WTC11 (cell line): ENCODE data around the gene ACKR3. TPM values are rescaled to one million over a fixed set of nuclear protein-coding genes. Genes with fewer than 3 reads are reported as not detected.

Experiments
- ATAC-seq: fragments of 200-7000 bp; cut with Tn5 transposase; 2 replicates; pipeline ENCODE4 v1.10.0; 2021; ENCODE audit warnings: mild to moderate bottlenecking, moderate library complexity
- CTCF ChIA-PET: fragments of 300-600 bp; sonication (Branson Sonifier 250); formaldehyde crosslinking; loops from one replicate; lab custom pipeline; 2021; ENCODE audit warnings: antibody characterized with exemption; lab: Charles Lee
- POLR2A ChIA-PET: fragments of 350-600 bp; sonication (Branson Sonifier 250); formaldehyde crosslinking; loops from one replicate; lab custom pipeline; 2021; ENCODE audit warnings: antibody characterized with exemption; lab: Charles Lee
- DNase-seq: peaks from one replicate; pipeline ENCODE4 v3.0.0; 2021; ENCODE audit warnings: low spot score
- H3K27ac Mint-ChIP-seq: 2 replicates; pipeline ENCODE4 v1.8.0; 2021; ENCODE audit warnings: mixed read lengths
- H3K27me3 Mint-ChIP-seq: 2 replicates; pipeline ENCODE4 v1.8.0; 2021; ENCODE audit warnings: low read depth, mild to moderate bottlenecking, moderate library complexity, mixed read lengths
- H3K36me3 Mint-ChIP-seq: 2 replicates; pipeline ENCODE4 v1.8.0; 2021; ENCODE audit warnings: mixed read lengths
- H3K4me1 Mint-ChIP-seq: 2 replicates; pipeline ENCODE4 v1.8.0; 2022; ENCODE audit warnings: mixed read lengths
- H3K4me3 Mint-ChIP-seq: 2 replicates; pipeline ENCODE4 v1.8.0; 2021; ENCODE audit warnings: mild to moderate bottlenecking, moderate library complexity, mixed read lengths
- H3K9me3 Mint-ChIP-seq: 2 replicates; pipeline ENCODE4 v1.8.0; 2021; ENCODE audit warnings: mixed read lengths
- ATF1 ChIP-seq: sonication (generic); formaldehyde crosslinking; IDR thresholded peaks from 2 replicates; pipeline ENCODE4 v1.8.1; 2023; ENCODE audit warnings: mild to moderate bottlenecking, moderate library complexity, missing genetic modification reagents
- ATF2 ChIP-seq: sonication (generic); formaldehyde crosslinking; IDR thresholded peaks from 2 replicates; pipeline ENCODE4 v1.8.1; 2022; ENCODE audit warnings: low read depth, missing genetic modification reagents, borderline replicate concordance
- ATF3 ChIP-seq: sonication (generic); formaldehyde crosslinking; conservative IDR thresholded peaks from 2 replicates; pipeline ENCODE4 v1.8.1; 2022; ENCODE audit warnings: mild to moderate bottlenecking, missing genetic modification reagents
- ATF6 ChIP-seq: sonication (generic); formaldehyde crosslinking; IDR thresholded peaks from 2 replicates; pipeline ENCODE4 v1.8.1; 2023; ENCODE audit warnings: mild to moderate bottlenecking, missing genetic modification reagents
- CDX4 ChIP-seq: fragments of 250-450 bp; sonication (Bioruptor Pico); IDR thresholded peaks from 2 replicates; pipeline ENCODE4 v1.9.0; 2021; ENCODE audit warnings: moderate library complexity, mild to moderate bottlenecking, inconsistent platforms, borderline replicate concordance
- CREM ChIP-seq: sonication (generic); formaldehyde crosslinking; IDR thresholded peaks from 2 replicates; pipeline ENCODE4 v1.8.1; 2022; ENCODE audit warnings: mild to moderate bottlenecking, missing genetic modification reagents, moderate library complexity
- ERG ChIP-seq: fragments of 250-450 bp; sonication (Bioruptor Pico); IDR thresholded peaks from 2 replicates; pipeline ENCODE4 v1.8.0; 2021; ENCODE audit warnings: mild to moderate bottlenecking
- ESRRA ChIP-seq: sonication (generic); formaldehyde crosslinking; IDR thresholded peaks from 2 replicates; pipeline ENCODE4 v1.8.1; 2022; ENCODE audit warnings: mild to moderate bottlenecking, missing genetic modification reagents, borderline replicate concordance
- GRHL2 ChIP-seq: fragments of 250-450 bp; sonication (Bioruptor Pico); IDR thresholded peaks from 2 replicates; pipeline ENCODE4 v1.8.0; 2022; ENCODE audit warnings: mild to moderate bottlenecking, moderate library complexity; ENCODE audit not compliant: insufficient replicate concordance, severe bottlenecking
- IRF1 ChIP-seq: sonication (generic); formaldehyde crosslinking; IDR thresholded peaks from 2 replicates; pipeline ENCODE4 v1.8.0; 2023; ENCODE audit warnings: missing genetic modification reagents
- IRF2 ChIP-seq: sonication (generic); formaldehyde crosslinking; IDR thresholded peaks from 2 replicates; pipeline ENCODE4 v1.8.0; 2022; ENCODE audit warnings: low read depth, missing genetic modification reagents, borderline replicate concordance
- MAX ChIP-seq: sonication (generic); formaldehyde crosslinking; IDR thresholded peaks from 2 replicates; pipeline ENCODE4 v1.8.0; 2022; ENCODE audit warnings: mild to moderate bottlenecking, missing genetic modification reagents
- NFATC4 ChIP-seq: fragments of 250-450 bp; sonication (Bioruptor Pico); IDR thresholded peaks from 2 replicates; pipeline ENCODE4 v1.9.0; 2021; ENCODE audit warnings: mild to moderate bottlenecking
- NFE2L1 ChIP-seq: sonication (generic); formaldehyde crosslinking; IDR thresholded peaks from 2 replicates; pipeline ENCODE4 v1.8.1; 2023; ENCODE audit warnings: missing genetic modification reagents
- NFYB ChIP-seq: sonication (generic); formaldehyde crosslinking; conservative IDR thresholded peaks from 2 replicates; pipeline ENCODE4 v1.8.0; 2022; ENCODE audit warnings: low read depth, missing genetic modification reagents
- NR2C2 ChIP-seq: sonication (generic); formaldehyde crosslinking; IDR thresholded peaks from 2 replicates; pipeline ENCODE4 v1.8.0; 2022; ENCODE audit warnings: mild to moderate bottlenecking, missing genetic modification reagents
- RORB ChIP-seq: fragments of 250-450 bp; sonication (Bioruptor Pico); IDR thresholded peaks from 2 replicates; pipeline ENCODE4 v1.9.0; 2021; ENCODE audit warnings: mild to moderate bottlenecking
- TCF7 ChIP-seq: sonication (generic); formaldehyde crosslinking; IDR thresholded peaks from 2 replicates; pipeline ENCODE4 v1.8.0; 2022; ENCODE audit warnings: mild to moderate bottlenecking, low read depth, missing genetic modification reagents, moderate library complexity
- TEAD4 ChIP-seq: sonication (generic); formaldehyde crosslinking; IDR thresholded peaks from 2 replicates; pipeline ENCODE4 v1.8.0; 2022; ENCODE audit warnings: mild to moderate bottlenecking, missing genetic modification reagents
- USF1 ChIP-seq: sonication (generic); formaldehyde crosslinking; IDR thresholded peaks from 2 replicates; pipeline ENCODE4 v1.8.0; 2022; ENCODE audit warnings: mild to moderate bottlenecking, missing genetic modification reagents
- ZNF232 ChIP-seq: sonication (generic); formaldehyde crosslinking; IDR thresholded peaks from 2 replicates; pipeline ENCODE4 v1.8.0; 2022; ENCODE audit warnings: mild to moderate bottlenecking, missing genetic modification reagents
- ZNF263 ChIP-seq: sonication (generic); formaldehyde crosslinking; IDR thresholded peaks from 2 replicates; pipeline ENCODE4 v1.8.1; 2022; ENCODE audit warnings: low read depth, mild to moderate bottlenecking, moderate library complexity, missing genetic modification reagents
- ZNF396 ChIP-seq: fragments of 250-450 bp; sonication (Bioruptor Pico); IDR thresholded peaks from 2 replicates; pipeline ENCODE4 v1.8.0; 2021; ENCODE audit warnings: mild to moderate bottlenecking, moderate library complexity, borderline replicate concordance
- ZNF416 ChIP-seq: fragments of 250-450 bp; sonication (Bioruptor Pico); IDR thresholded peaks from 2 replicates; pipeline ENCODE4 v1.9.0; 2021; ENCODE audit warnings: mild to moderate bottlenecking, inconsistent platforms
- ZNF423 ChIP-seq: fragments of 250-450 bp; sonication (Bioruptor Pico); IDR thresholded peaks from 2 replicates; pipeline ENCODE4 v2.1.2; 2022; ENCODE audit warnings: mild to moderate bottlenecking, moderate library complexity
- ZNF512 ChIP-seq: sonication (generic); formaldehyde crosslinking; IDR thresholded peaks from 2 replicates; pipeline ENCODE4 v1.8.1; 2022; ENCODE audit warnings: missing genetic modification reagents, borderline replicate concordance
- ZNF671 ChIP-seq: fragments of 250-450 bp; sonication (Bioruptor Pico); IDR thresholded peaks from 2 replicates; pipeline ENCODE4 v1.8.0; 2021; ENCODE audit warnings: mild to moderate bottlenecking
- total RNA-seq: library from RNA; stranded (reverse); gene quantifications from 3 replicates; pipeline ENCODE4 v1.2.3, GENCODE V29; 2021

Gene ACKR3
- total RNA-seq, 1 experiment from 2014 or later: 1.3 TPM

- DNase-seq (no peak), ATAC-seq (no peak)
- H3K9me3 Mint-ChIP-seq: peaks cover 12% of the 10 kb centered on the region
- peaks cover 4% of the 10 kb centered on the region; the same call in 1 of the 2 replicates for H3K27me3 Mint-ChIP-seq
- ChIA-PET CTCF (interaction anchor here (0.6 kb wide), 1 partner anchor 102 kb away, joined by 3 read pairs; no protein-coding TSS in a partner anchor), POLR2A (no interaction called here)
- H3K4me3 Mint-ChIP-seq: no peak overlapping the region
- no peak overlapping the region for H3K27ac Mint-ChIP-seq
- H3K4me1 Mint-ChIP-seq: peaks cover 7% of the 10 kb centered on the region
- TF ChIP-seq ATF1 (CRISPR knock-in tag) (no peak), ZNF232 (CRISPR knock-in tag) (no peak), TEAD4 (CRISPR knock-in tag) (no peak), CDX4 (CRISPR knock-in tag) (no peak), IRF1 (CRISPR knock-in tag) (no peak), TCF7 (no peak), USF1 (CRISPR knock-in tag) (no peak), MAX (CRISPR knock-in tag) (no peak), GRHL2 (CRISPR knock-in tag) (no peak), ATF3 (no peak), NFATC4 (CRISPR knock-in tag) (no peak), ZNF416 (CRISPR knock-in tag) (no peak), ATF6 (CRISPR knock-in tag) (no peak), CREM (CRISPR knock-in tag) (no peak), IRF2 (CRISPR knock-in tag) (no peak), NFYB (no peak)
- H3K36me3 Mint-ChIP-seq: no peaks in the 10 kb centered on the region
Observed at GRCh38 chr2:236606023-236606422, 36.4 kb downstream of the ACKR3 start.

GRCh38 chr2:236607471-236608187, 38.0 kb downstream of the ACKR3 start:
- peaks cover 4% of the 10 kb centered on the region; the same call in 1 of the 2 replicates for H3K27me3 Mint-ChIP-seq
- H3K9me3 Mint-ChIP-seq: peaks cover 12% of the 10 kb centered on the region
- H3K36me3 Mint-ChIP-seq: no peaks in the 10 kb centered on the region
- ATAC-seq (peak; percentile 43), DNase-seq (no peak)
- H3K4me3 Mint-ChIP-seq: no peak overlapping the region
- ChIA-PET CTCF (interaction anchor here (1.2 kb wide), 1 partner anchor 95 kb away, joined by 4 read pairs; no protein-coding TSS in a partner anchor), POLR2A (no interaction called here)
- no peak overlapping the region for H3K27ac Mint-ChIP-seq
- peaks cover 7% of the 10 kb centered on the region for H3K4me1 Mint-ChIP-seq
- no peak for TF ChIP-seq NFATC4 (CRISPR knock-in tag)
- TF ChIP-seq NR2C2 (CRISPR knock-in tag): no peak
- no peak for TF ChIP-seq ERG (CRISPR knock-in tag)
- no peak for TF ChIP-seq RORB
- TF ChIP-seq ZNF512 (CRISPR knock-in tag): no peak
- TF ChIP-seq TEAD4 (CRISPR knock-in tag): no peak
- TF ChIP-seq ZNF423 (CRISPR knock-in tag): no peak
- no peak for TF ChIP-seq ZNF671 (CRISPR knock-in tag)
- TF ChIP-seq ZNF396 (CRISPR knock-in tag): no peak
- no peak for TF ChIP-seq ATF2
- TF ChIP-seq ESRRA (CRISPR knock-in tag): no peak
- TF ChIP-seq ZNF263 (CRISPR knock-in tag): no peak
- TF ChIP-seq IRF2 (CRISPR knock-in tag): no peak
- TF ChIP-seq NFE2L1 (CRISPR knock-in tag): no peak
